ENCODE results near the gene CST5. TPM values are rescaled to one million over a fixed set of nuclear protein-coding genes. Genes with fewer than 3 reads are reported as not detected.

Gene CST5
- total RNA-seq, result not detected

- H3K36me3 Mint-ChIP-seq (ENCODE audit: insufficient read depth), result no peaks in the 10 kb centered on the region
- H3K27me3 Mint-ChIP-seq (ENCODE audit: low read depth), result peaks cover 2% of the 10 kb centered on the region
- H3K9me3 Mint-ChIP-seq, result no peaks in the 10 kb centered on the region
- H3K4me3 Mint-ChIP-seq, result no peak within 1 kb of the TSS
- H3K4me1 Mint-ChIP-seq (ENCODE audit: low read depth), result peaks cover 3% of the 10 kb centered on the region
- no peak for DNase-seq
- no peak for ATAC-seq
These were observed at the start of gene CST5 for GRCh38 chr20:23879328-23879798. Gene CST5, minus strand, starts transcription at chr20:23879748. Its CDS starts 72 bp downstream, at chr20:23879676.

- Mint-ChIP-seq H3K4me1 (ENCODE audit: low read depth) (peaks cover 28% of the 10 kb centered on the region), H3K9me3 (peaks cover 15% of the 10 kb centered on the region), H3K27me3 (ENCODE audit: low read depth) (no peaks in the 10 kb centered on the region), H3K36me3 (ENCODE audit: insufficient read depth) (peaks cover 2% of the 10 kb centered on the region), H3K4me3 (no peak overlapping the region)
- ATAC-seq, result peak in 1 of 2 donors; percentile 58
- no peak for DNase-seq
These were observed 49.2 kb upstream of the CST5 start for GRCh38 chr20:23928788-23929187.

- peaks cover 15% of the 10 kb centered on the region for H3K9me3 Mint-ChIP-seq
- peaks cover 2% of the 10 kb centered on the region for H3K36me3 Mint-ChIP-seq (ENCODE audit: insufficient read depth)
- no peak for ATAC-seq
- H3K4me1 Mint-ChIP-seq (ENCODE audit: low read depth), result peaks cover 28% of the 10 kb centered on the region
- H3K27me3 Mint-ChIP-seq (ENCODE audit: low read depth), result no peaks in the 10 kb centered on the region
- no peak for DNase-seq
- no peak overlapping the region for H3K4me3 Mint-ChIP-seq
These were observed 48.8 kb upstream of the CST5 start for GRCh38 chr20:23928353-23928752.

GRCh38 chr20:23926944-23927872 is 47.7 kb upstream of the CST5 start:
- H3K4me3 Mint-ChIP-seq, result no peak overlapping the region
- H3K27me3 Mint-ChIP-seq (ENCODE audit: low read depth), result no peaks in the 10 kb centered on the region
- peaks cover 30% of the 10 kb centered on the region for H3K4me1 Mint-ChIP-seq (ENCODE audit: low read depth)
- no peak for DNase-seq
- ATAC-seq, result no peak
- peaks cover 15% of the 10 kb centered on the region for H3K9me3 Mint-ChIP-seq
- peaks cover 2% of the 10 kb centered on the region for H3K36me3 Mint-ChIP-seq (ENCODE audit: insufficient read depth)

- H3K27me3 Mint-ChIP-seq (ENCODE audit: low read depth), result no peaks in the 10 kb centered on the region
- peaks cover 2% of the 10 kb centered on the region for H3K36me3 Mint-ChIP-seq (ENCODE audit: insufficient read depth)
- ATAC-seq (no peak), DNase-seq (no peak)
- no peak overlapping the region for H3K4me3 Mint-ChIP-seq
- peaks cover 33% of the 10 kb centered on the region for H3K4me1 Mint-ChIP-seq (ENCODE audit: low read depth)
- peaks cover 15% of the 10 kb centered on the region for H3K9me3 Mint-ChIP-seq
These were observed 47.0 kb upstream of the CST5 start for GRCh38 chr20:23926526-23926880.

GRCh38 chr20:23925789-23926525 is 46.4 kb upstream of the CST5 start:
- peaks cover 2% of the 10 kb centered on the region for H3K36me3 Mint-ChIP-seq (ENCODE audit: insufficient read depth)
- H3K9me3 Mint-ChIP-seq, result peaks cover 13% of the 10 kb centered on the region
- no peaks in the 10 kb centered on the region for H3K27me3 Mint-ChIP-seq (ENCODE audit: low read depth)
- peaks cover 33% of the 10 kb centered on the region for H3K4me1 Mint-ChIP-seq (ENCODE audit: low read depth)
- DNase-seq (no peak), ATAC-seq (no peak)
- no peak overlapping the region for H3K4me3 Mint-ChIP-seq

GRCh38 chr20:23924751-23925150 is 45.2 kb upstream of the CST5 start:
- H3K4me1 Mint-ChIP-seq (ENCODE audit: low read depth), result peaks cover 45% of the 10 kb centered on the region
- no peak overlapping the region for H3K4me3 Mint-ChIP-seq
- DNase-seq, result no peak
- no peak for ATAC-seq
- no peaks in the 10 kb centered on the region for H3K36me3 Mint-ChIP-seq (ENCODE audit: insufficient read depth)
- H3K27me3 Mint-ChIP-seq (ENCODE audit: low read depth), result no peaks in the 10 kb centered on the region
- H3K9me3 Mint-ChIP-seq, result peaks cover under 1% of the 10 kb centered on the region

GRCh38 chr20:23923891-23924435 is 44.4 kb upstream of the CST5 start:
- no peak for ATAC-seq
- Mint-ChIP-seq H3K4me1 (ENCODE audit: low read depth) (peaks cover 47% of the 10 kb centered on the region), H3K27me3 (ENCODE audit: low read depth) (no peaks in the 10 kb centered on the region), H3K9me3 (no peaks in the 10 kb centered on the region), H3K36me3 (ENCODE audit: insufficient read depth) (no peaks in the 10 kb centered on the region), H3K4me3 (no peak overlapping the region)
- no peak for DNase-seq

- DNase-seq (no peak), ATAC-seq (no peak)
- Mint-ChIP-seq H3K9me3 (no peaks in the 10 kb centered on the region), H3K27me3 (ENCODE audit: low read depth) (no peaks in the 10 kb centered on the region), H3K36me3 (ENCODE audit: insufficient read depth) (no peaks in the 10 kb centered on the region), H3K4me1 (ENCODE audit: low read depth) (peaks cover 41% of the 10 kb centered on the region), H3K4me3 (no peak overlapping the region)
These were observed 43.8 kb upstream of the CST5 start for GRCh38 chr20:23923311-23923710.

- DNase-seq (no peak), ATAC-seq (no peak)
- peaks cover 23% of the 10 kb centered on the region for H3K4me1 Mint-ChIP-seq (ENCODE audit: low read depth)
- no peaks in the 10 kb centered on the region for H3K9me3 Mint-ChIP-seq
- no peak overlapping the region for H3K4me3 Mint-ChIP-seq
- H3K36me3 Mint-ChIP-seq (ENCODE audit: insufficient read depth), result no peaks in the 10 kb centered on the region
- no peaks in the 10 kb centered on the region for H3K27me3 Mint-ChIP-seq (ENCODE audit: low read depth)
These were observed 41.1 kb upstream of the CST5 start for GRCh38 chr20:23920408-23921325.

GRCh38 chr20:23918896-23919295 is 39.3 kb upstream of the CST5 start:
- Mint-ChIP-seq H3K4me3 (no peak overlapping the region), H3K27me3 (ENCODE audit: low read depth) (no peaks in the 10 kb centered on the region), H3K36me3 (ENCODE audit: insufficient read depth) (no peaks in the 10 kb centered on the region), H3K9me3 (no peaks in the 10 kb centered on the region), H3K4me1 (ENCODE audit: low read depth) (peaks cover 23% of the 10 kb centered on the region)
- no peak for DNase-seq
- ATAC-seq, result no peak

- no peak for DNase-seq
- Mint-ChIP-seq H3K4me1 (ENCODE audit: low read depth) (peaks cover 23% of the 10 kb centered on the region), H3K4me3 (no peak overlapping the region), H3K9me3 (no peaks in the 10 kb centered on the region), H3K36me3 (ENCODE audit: insufficient read depth) (no peaks in the 10 kb centered on the region), H3K27me3 (ENCODE audit: low read depth) (no peaks in the 10 kb centered on the region)
- ATAC-seq, result no peak
These were observed 38.7 kb upstream of the CST5 start for GRCh38 chr20:23918101-23918862.

GRCh38 chr20:23917024-23917725 is 37.6 kb upstream of the CST5 start:
- H3K27me3 Mint-ChIP-seq (ENCODE audit: low read depth), result no peaks in the 10 kb centered on the region
- ATAC-seq, result no peak
- no peaks in the 10 kb centered on the region for H3K36me3 Mint-ChIP-seq (ENCODE audit: insufficient read depth)
- H3K9me3 Mint-ChIP-seq, result no peaks in the 10 kb centered on the region
- DNase-seq, result no peak
- peaks cover 22% of the 10 kb centered on the region for H3K4me1 Mint-ChIP-seq (ENCODE audit: low read depth)
- no peak overlapping the region for H3K4me3 Mint-ChIP-seq

Measured in activated T-cell treated with anti-CD3 and anti-CD28 coated beads, Interleukin-2, amount 50 U/mL, for 4 hours (primary cell).